HG02981 (cell line): ENCODE results near the gene DRD1.
"Not testable (repeated sequence)": the region's sequence is repeated elsewhere in the genome, so short reads cannot be mapped to it uniquely, and the experiment has no call there.

Source experiments
- ATAC-seq: cut with Tn5 transposase; IDR thresholded peaks from one replicate; pipeline ENCODE4 v1.9.1; 2021; ENCODE audit warnings: mild to moderate bottlenecking, moderate library complexity; ENCODE audit not compliant: unreplicated experiment

The DRD1 gene

DNA sequence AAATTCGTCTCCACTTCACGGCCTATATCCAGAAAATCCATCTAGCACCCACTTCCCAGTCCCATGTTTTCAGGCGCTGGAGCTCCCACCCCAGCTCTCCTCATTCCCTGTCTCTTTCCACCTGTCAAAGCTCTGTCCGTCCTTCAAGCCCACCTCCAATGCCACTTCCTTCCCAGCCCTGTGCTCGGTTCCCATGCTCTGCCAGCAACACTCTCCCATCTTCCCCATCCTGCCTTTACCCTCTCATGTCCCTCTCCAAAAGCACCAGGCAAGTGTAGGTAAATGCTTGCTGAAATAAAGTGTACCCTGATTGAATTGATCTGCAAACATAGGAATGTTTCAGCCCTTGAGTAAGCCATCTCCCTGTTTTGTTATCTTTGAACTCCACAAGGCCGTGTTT lies 9.2 kb downstream of the DRD1 start:
- ATAC-seq = no peak

DNA sequence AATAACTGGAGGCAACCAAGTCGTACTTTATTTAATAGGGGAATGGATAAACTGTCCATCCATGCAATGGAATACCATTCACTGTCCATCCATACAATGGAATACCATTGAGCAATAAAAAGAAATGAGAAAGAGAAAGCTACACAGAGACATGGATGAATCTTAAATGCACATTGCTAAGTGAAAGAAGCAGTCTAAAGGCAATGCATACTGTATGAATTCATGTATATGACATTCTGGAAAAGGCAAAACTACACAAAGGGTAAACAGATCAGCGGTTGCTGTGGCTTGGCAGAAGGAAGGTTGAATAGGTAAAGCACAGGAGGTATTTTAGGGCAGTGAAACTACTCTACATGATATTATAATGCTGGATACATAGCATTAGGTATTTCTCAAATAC lies 16.2 kb downstream of the DRD1 start:
- ATAC-seq = no peak

DNA sequence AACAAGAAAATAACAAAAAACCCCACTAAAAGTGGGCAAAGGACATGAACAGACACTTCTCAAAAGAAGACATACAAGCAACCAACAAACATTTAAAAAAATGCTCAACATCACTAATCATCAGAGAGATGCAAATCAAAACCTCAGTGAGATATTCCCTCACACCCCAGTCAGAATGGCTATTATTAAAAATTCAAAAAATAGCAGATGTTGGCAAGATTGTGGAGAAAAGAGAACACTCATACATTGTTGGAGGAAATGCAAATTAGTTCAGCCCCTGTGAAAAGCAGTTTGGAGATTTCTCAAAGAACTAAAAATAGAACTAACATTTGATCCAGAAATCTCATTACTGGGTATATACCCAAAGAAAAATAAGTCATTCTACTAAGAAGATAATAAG lies 19.4 kb downstream of the DRD1 start:
- not testable (repeated sequence) for ATAC-seq

DNA sequence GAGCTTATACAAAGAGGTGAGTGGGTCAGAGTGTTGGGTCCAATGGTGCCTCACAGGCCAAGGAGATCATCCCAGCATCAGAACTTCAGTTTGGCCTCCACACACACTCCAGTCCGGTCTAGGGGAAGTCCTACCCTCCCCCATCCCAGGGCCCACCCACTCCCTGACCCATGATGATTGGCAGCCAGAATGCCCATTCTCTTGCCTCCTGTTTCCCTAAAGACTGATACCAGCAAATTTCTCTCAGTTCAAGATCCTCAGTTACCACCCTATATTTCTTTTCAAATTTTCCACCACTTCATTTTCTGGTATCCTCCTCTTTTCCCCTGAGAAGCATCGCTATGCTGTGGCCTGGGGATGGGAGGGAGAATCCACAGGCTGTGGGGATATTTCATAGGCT lies 21.9 kb downstream of the DRD1 start:
- no peak for ATAC-seq

DNA sequence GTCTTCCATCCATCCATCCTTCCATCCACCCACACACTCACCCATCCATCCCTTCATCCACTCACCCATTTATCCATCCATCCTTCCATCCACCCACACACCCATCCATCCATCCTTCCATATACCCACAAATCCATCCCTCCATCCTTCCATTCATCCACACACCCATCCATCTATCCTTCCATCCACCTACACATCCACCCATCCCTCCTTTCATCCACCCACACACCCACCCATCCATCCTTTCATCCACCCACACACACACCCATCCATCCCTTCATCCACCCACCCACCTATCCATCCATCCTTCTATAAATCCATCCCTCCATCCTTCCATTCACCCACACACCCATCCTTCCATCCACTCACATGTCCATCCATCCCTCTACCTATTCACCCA lies 23.6 kb downstream of the DRD1 start:
- no peak for ATAC-seq

DNA sequence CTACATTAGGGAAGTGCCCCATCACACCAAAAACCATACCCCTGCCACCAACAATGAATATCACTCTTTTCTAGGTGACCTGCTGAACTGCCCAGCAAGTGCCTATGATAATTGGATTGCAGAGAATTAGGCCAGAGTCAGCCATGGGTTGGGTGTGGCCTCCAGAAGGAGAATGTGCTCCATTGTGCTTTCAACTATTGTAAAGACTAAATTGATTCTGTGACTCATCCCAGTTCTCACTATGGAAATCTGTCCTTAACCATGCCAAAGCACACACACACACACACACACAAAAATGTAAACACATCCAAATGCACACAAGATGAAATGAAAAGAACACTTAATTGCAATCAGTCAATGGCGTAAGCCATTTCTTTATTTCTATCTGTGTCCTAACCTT lies 25.7 kb downstream of the DRD1 start:
- ATAC-seq = no peak

DNA sequence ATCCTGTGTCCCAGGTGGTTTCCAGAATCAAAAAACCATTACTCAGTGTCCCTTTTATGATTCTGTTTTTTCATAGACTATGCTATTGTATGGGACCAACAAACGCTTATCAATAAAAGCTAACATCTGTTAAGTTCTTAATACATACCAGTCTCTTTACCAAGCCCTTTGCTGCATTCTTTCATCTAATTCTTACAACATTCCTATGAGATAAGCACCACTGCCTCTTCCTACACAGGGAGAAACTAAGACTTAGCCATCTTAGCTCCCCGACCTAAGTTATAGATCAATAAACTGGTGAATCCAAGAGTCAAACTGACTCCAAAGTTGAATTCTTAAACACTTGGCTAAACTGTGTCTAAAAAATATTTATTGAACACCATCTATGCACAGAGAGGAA lies 26.6 kb downstream of the DRD1 start:
- no peak for ATAC-seq

DNA sequence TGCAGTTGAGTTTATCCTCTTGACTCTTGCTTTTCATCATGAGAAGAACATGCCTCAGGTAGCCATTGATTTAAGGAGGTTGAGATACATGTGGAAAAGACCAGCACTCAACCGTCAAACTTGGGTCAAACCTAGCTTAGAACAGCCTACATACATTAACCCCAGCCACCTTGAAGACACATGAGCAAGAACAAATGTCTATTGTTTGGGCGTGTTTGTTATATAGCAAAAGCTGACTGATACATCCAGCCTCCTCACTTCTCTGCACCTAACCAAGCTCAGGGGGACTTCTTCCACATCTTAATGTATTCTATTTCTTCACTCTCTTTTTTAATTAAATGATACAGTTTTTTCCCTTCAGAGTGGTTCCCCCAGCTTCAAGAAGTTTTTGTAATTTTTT lies 28.7 kb downstream of the DRD1 start:
- ATAC-seq = no peak

DNA sequence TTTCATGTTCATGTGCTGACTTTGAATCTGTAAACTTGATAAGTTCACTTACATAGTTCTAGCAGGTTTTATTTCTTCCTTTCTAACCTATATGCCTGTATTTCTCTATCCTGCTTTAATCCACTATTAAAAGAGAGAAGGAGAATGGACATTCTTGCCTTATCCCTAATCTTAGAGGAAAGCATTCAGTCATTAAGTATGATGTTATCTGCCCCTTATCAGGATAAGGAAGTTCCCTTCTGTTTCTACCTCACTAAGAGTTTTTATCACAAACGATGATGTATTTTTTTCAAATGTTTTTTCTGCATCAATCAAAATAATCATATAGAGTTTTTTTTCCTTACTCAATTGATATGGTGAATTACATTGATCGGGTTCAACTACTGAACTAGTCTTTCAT lies 33.1 kb downstream of the DRD1 start:
- ATAC-seq = no peak

DNA sequence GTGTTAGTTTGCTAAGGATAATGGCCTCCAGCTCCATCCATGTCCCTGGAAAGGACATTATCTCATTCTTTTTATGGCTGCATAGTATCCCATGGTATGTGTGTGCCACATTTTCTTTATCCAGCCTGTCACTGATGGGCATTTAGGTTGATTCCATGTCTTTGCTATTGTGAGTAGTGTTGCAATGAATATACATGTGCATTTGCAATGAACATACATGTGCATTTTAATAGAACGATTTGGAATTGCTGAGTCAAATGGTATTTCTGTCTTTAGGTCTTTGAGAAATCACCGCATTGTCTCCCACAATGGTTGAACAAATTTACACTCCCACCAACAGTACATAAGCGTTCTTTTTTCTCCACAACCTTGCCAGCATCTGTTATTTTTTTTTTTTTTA lies 37.7 kb downstream of the DRD1 start:
- no peak for ATAC-seq

DNA sequence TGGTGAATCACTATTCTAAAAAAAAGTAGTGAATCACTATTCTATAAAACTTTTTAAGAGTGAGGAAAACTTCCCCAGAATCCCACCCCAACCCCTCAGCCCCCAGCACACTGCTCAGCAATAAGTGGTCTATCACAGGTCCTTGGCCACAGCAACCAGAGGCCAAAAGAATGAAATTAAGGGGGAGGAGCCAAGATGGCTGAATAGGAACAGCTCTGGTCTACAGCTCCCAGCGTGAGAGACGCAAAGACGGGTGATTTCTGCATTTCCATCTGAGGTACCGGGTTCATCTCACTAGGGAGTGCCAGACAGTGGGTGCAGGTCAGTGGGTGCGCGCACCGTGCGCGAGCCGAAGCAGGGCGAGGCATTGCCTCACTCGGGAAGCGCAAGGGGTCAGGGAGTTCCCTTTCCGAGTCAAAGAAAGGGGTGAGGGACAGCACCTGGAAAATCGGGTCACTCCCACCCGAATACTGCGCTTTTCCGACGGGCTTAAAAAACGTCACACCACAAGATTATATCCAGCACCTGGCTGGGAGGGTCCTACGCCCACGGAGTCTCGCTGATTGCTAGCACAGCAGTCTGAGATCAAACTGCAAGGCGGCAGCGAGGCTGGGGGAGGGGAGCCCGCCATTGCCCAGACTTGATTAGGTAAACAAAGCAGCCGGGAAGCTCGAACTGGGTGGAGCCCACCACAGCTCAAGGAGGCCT lies 46.2 kb downstream of the DRD1 start:
- ATAC-seq = not testable (repeated sequence)

DNA sequence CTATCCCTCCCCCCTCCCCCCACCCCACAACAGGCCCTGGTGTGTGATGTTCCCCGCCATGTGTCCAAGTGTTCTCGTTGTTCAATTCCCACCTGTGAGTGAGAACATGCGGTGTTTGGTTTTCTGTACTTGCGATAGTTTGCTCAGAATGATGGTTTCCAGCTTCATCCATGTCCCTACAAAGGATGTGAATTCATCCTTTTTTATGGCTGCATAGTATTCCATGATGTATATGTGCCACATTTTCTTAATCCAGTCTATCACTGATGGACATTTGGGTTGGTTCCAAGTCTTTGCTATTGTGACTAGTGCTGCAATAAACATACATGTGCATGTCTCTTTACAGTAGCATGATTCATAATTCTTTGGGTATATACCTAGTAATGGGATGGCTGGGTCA lies 48.6 kb downstream of the DRD1 start:
- ATAC-seq = not testable (repeated sequence)

DNA sequence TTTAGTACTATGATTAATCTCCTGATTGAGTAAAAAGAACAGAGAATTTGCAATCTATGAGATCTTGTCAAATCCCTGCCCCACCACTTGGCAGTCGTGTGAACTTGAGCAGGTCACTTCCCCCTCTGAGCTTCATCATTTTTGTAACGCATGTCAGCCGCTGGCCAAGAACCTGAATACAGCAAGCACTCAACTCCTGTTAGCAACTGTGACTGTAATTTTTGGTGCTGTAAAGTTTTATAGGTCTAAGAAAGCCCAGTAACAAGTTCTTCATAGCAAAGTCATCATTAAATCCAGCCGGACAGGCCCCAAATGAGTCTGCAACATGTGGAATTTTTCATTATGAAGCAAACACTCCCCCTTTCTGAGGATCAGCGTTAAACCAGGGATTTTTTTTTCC lies 49.4 kb downstream of the DRD1 start:
- ATAC-seq = no peak

DNA sequence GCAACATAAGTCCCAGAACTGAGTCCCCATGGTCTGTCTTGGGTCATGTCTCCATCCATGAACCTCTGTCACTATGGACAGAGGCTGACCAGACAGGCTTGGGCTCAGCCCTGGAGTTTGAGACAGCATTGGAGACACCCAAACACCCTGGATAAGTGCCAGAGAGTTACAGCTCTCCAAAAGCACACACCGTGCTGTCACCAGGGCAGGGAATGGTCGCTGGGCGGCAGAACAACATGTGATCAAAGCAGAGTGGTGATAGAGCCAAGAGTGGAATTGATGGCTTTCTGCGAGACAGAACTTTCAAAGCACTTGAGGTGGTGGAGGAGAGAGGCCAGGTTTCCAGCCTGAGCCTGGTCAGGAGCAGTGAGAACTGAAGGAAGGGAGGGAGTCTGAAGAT lies 50.1 kb downstream of the DRD1 start:
- ATAC-seq = no peak

DNA sequence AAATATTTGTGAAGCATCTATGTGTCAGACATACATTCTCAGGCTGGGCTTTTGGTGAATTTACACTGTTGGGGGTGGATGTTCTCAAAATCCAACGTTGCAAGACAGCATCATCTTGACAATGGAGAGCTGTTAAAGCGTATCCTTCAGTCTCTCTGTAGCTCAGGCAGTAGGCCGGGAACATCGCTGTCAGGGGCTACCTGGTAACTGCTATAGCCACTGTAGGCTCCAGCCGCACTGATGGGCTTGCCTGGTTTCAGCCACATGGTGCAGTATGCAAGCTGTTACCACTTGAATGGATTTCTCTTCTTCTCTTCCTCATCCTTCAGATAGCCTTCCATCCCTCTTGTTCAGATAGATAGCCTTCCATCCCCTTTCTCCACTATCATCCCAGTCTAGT lies 51.7 kb downstream of the DRD1 start:
- no peak for ATAC-seq

DNA sequence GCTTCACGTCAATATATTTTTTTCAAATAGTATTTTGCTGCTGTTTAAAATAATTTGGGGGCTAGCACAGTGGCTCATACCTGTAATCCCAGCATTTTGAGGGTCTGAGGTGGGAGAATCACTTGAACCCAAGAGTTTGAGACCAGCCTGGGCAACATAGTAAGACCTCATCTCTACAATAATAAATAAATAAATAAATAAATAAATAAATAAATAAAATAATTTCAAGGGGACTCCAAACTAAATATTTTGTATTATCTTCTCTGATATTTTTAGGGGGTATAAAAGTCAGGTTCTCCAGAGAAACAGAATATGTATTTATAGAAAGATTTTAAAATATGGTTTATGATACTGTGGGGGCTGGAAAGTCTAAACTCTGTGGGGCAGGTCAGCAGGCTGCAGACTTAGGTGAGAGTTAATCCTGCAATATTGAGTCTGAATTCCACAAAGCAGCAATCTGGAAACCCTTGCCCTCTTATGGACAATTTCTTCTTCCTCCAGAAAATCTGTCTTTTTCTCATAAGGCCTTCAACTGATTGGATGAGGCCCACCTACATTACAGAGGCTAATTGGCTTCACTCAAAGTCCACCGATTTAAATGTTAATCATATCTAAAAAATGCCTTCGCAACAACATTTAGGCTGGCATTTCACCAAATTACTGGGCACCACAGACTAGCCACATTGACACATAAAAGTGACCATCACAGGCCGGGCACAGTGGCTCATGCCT lies 53.5 kb downstream of the DRD1 start:
- ATAC-seq = no peak
